HepG2 (cell line): Measurements from ENCODE around the gene TRPV4. TPM values are rescaled to one million over a fixed set of nuclear protein-coding genes. Genes with fewer than 3 reads are reported as not detected.
A peak's percentile ranks its signal among the peaks of the same experiment; 100 is the strongest.

Source experiments
- POLR2AphosphoS5 ChIP-seq: IDR thresholded peaks from 2 replicates; pipeline ENCODE4 v1.6.1; 2012; ENCODE audit warnings: low read depth, low read length
- RFX1 ChIP-seq: fragments of 450-650 bp; IDR thresholded peaks from 2 replicates; pipeline ENCODE4 v1.6.1; 2017
- ZFAT ChIP-seq: sonication (generic); formaldehyde crosslinking; conservative IDR thresholded peaks from 2 replicates; pipeline ENCODE4 v1.8.1; 2023; ENCODE audit warnings: missing genetic modification reagents, inconsistent platforms
- ZNF460 ChIP-seq: sonication (generic); formaldehyde crosslinking; IDR thresholded peaks from 2 replicates; pipeline ENCODE4 v1.5.1; 2020; ENCODE audit warnings: missing genetic modification reagents, mild to moderate bottlenecking, borderline replicate concordance
- ZNF543 ChIP-seq: sonication (generic); formaldehyde crosslinking; IDR thresholded peaks from 2 replicates; pipeline ENCODE4 v1.4.0; 2020; ENCODE audit warnings: mild to moderate bottlenecking, missing genetic modification reagents
- ZNF567 ChIP-seq: sonication (generic); formaldehyde crosslinking; IDR thresholded peaks from 2 replicates; pipeline ENCODE4 v1.8.1; 2023; ENCODE audit warnings: mild to moderate bottlenecking, missing genetic modification reagents, borderline replicate concordance
- ZNF569 ChIP-seq: sonication (generic); formaldehyde crosslinking; IDR thresholded peaks from 2 replicates; pipeline ENCODE4 v1.5.0; 2020; ENCODE audit warnings: mild to moderate bottlenecking, missing genetic modification reagents, moderate library complexity, borderline replicate concordance
- ZNF761 ChIP-seq: sonication (generic); formaldehyde crosslinking; conservative IDR thresholded peaks from 2 replicates; pipeline ENCODE4 v1.4.0; 2020; ENCODE audit warnings: mild to moderate bottlenecking, missing genetic modification reagents
- ZNF768 ChIP-seq: sonication (generic); formaldehyde crosslinking; IDR thresholded peaks from 2 replicates; pipeline ENCODE4 v1.4.0; 2020; ENCODE audit warnings: missing genetic modification reagents
- polyA plus RNA-seq, 8 experiments: library from polyadenylated mRNA; depleted of rRNA in 3 of 8; stranded (reverse) in 7 of 8; unstranded in 1 of 8; fragments of >200 nt; fragmentation: Illumina TruSeq in 4 of 8; extraction: Trizol in 4 of 8; gene quantifications; 2 replicates each; pipeline versions ENCODE4 v1.2.1 to v1.2.3, GENCODE V29; 2011 to 2016; ENCODE audit warnings: low read depth in 4 of 8, missing spikeins in 1 of 8, mixed read lengths in 1 of 8; ENCODE audit not compliant: insufficient read depth in 1 of 8
- total RNA-seq, 5 experiments: library from RNA; depleted of rRNA; stranded (reverse); fragments of >200 nt; fragmentation: Illumina TruSeq; extraction: Trizol; gene quantifications; 2 replicates each; pipeline ENCODE4 v1.2.3, GENCODE V29; 2016; ENCODE audit warnings: low read depth in 1 of 5
- TF ChIP-seq, protein P1 (sequence below): sonication (generic); formaldehyde crosslinking; IDR thresholded peaks from one replicate; pipeline ENCODE4 v1.5.1; 2020; ENCODE audit warnings: mild to moderate bottlenecking, missing genetic modification reagents; ENCODE audit errors: not compliant biosample characterization
- TF ChIP-seq, protein P2 (sequence below): sonication (generic); formaldehyde crosslinking; IDR thresholded peaks from 2 replicates; pipeline ENCODE4 v1.4.0; 2020; ENCODE audit warnings: missing genetic modification reagents
- TF ChIP-seq, protein P3 (sequence below): sonication (generic); formaldehyde crosslinking; IDR thresholded peaks from 2 replicates; pipeline ENCODE4 v1.4.0; 2020; ENCODE audit warnings: missing genetic modification reagents

TRPV4 gene
- total and polyA plus RNA-seq, 2 of the 13 experiments (the other 11 are each of a cell fraction or from before 2014, with no cell fraction given): 0.66 to 4.7 TPM

DNA sequence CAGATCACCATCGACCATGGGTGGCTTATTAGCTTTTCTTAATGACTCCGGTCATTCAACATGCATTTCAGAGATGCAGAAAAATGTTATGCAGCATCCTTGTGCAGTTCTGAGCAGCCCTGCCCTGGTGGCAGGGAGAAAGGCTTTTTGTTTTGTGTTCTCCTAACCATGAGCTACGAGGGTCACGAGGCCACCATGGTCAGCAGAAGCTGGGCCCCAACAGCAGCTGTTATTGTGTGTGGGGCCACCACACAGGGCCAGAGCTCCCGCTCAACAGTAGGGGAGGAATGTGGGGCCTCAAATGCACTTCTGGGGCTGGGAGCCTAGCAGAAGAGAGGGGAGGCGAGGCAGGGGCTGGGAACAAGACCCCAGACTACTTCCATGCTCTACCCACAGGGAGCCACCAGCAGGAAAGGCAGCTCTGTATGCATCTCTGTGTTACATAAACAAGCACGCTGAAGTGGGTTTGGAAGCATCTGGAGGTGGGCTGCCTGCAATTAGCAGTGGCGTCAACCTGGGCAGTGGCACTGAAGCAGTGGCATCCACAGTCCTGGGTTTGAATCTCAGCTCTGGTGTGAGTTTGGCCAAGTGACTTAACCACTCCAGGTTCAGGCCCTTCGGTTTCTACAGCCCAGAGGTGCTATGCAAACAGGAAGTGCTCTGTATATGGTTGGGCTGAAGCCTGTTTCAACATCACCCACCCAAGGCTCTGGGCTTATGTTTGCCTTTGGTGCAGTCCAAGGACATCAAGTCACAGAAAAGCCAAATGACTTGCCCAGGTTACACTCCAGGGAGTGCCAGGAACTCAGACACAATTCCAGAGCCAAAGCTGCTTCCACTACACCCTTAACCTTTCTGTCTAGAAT is 30.9 kb upstream of the TRPV4 start (continued):
- TF ChIP-seq, protein P1, sequence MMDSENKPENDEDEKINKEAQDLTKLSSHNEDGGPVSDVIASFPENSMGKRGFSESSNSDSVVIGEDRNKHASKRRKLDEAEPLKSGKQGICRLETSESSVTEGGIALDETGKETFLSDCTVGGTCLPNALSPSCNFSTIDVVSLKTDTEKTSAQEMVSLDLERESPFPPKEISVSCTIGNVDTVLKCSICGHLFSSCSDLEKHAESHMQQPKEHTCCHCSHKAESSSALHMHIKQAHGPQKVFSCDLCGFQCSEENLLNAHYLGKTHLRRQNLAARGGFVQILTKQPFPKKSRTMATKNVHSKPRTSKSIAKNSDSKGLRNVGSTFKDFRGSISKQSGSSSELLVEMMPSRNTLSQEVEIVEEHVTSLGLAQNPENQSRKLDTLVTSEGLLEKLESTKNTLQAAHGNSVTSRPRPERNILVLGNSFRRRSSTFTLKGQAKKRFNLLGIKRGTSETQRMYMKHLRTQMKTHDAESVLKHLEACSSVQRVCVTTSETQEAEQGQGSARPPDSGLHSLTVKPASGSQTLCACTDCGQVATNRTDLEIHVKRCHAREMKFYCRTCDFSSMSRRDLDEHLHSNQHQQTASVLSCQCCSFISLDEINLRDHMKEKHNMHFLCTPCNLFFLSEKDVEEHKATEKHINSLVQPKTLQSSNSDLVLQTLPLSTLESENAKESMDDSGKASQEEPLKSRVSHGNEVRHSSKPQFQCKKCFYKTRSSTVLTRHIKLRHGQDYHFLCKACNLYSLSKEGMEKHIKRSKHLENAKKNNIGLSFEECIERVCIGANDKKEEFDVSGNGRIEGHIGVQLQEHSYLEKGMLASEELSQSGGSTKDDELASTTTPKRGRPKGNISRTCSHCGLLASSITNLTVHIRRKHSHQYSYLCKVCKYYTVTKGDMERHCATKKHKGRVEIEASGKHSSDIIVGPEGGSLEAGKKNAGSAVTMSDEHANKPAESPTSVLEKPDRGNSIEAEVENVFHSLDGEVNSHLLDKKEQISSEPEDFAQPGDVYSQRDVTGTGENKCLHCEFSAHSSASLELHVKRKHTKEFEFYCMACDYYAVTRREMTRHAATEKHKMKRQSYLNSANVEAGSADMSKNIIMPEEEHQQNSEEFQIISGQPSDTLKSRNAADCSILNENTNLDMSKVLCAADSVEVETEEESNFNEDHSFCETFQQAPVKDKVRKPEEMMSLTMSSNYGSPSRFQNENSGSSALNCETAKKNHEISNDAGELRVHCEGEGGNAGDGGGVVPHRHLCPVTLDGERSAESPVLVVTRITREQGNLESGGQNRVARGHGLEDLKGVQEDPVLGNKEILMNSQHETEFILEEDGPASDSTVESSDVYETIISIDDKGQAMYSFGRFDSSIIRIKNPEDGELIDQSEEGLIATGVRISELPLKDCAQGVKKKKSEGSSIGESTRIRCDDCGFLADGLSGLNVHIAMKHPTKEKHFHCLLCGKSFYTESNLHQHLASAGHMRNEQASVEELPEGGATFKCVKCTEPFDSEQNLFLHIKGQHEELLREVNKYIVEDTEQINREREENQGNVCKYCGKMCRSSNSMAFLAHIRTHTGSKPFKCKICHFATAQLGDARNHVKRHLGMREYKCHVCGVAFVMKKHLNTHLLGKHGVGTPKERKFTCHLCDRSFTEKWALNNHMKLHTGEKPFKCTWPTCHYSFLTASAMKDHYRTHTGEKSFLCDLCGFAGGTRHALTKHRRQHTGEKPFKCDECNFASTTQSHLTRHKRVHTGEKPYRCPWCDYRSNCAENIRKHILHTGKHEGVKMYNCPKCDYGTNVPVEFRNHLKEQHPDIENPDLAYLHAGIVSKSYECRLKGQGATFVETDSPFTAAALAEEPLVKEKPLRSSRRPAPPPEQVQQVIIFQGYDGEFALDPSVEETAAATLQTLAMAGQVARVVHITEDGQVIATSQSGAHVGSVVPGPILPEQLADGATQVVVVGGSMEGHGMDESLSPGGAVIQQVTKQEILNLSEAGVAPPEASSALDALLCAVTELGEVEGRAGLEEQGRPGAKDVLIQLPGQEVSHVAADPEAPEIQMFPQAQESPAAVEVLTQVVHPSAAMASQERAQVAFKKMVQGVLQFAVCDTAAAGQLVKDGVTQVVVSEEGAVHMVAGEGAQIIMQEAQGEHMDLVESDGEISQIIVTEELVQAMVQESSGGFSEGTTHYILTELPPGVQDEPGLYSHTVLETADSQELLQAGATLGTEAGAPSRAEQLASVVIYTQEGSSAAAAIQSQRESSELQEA (CRISPR knock-in tag): no peak
- TF ChIP-seq RFX1 (no peak), POLR2AphosphoS5 (no peak), ZNF761 (0 out of 2 replicates have a peak, but pooled peaks have one; percentile 28), ZFAT (CRISPR knock-in tag) (no peak), ZNF460 (CRISPR knock-in tag) (no peak), ZNF567 (CRISPR knock-in tag) (no peak), ZNF543 (no peak), ZNF569 (no peak), ZNF768 (CRISPR knock-in tag) (no peak)
- TF ChIP-seq, protein P2, sequence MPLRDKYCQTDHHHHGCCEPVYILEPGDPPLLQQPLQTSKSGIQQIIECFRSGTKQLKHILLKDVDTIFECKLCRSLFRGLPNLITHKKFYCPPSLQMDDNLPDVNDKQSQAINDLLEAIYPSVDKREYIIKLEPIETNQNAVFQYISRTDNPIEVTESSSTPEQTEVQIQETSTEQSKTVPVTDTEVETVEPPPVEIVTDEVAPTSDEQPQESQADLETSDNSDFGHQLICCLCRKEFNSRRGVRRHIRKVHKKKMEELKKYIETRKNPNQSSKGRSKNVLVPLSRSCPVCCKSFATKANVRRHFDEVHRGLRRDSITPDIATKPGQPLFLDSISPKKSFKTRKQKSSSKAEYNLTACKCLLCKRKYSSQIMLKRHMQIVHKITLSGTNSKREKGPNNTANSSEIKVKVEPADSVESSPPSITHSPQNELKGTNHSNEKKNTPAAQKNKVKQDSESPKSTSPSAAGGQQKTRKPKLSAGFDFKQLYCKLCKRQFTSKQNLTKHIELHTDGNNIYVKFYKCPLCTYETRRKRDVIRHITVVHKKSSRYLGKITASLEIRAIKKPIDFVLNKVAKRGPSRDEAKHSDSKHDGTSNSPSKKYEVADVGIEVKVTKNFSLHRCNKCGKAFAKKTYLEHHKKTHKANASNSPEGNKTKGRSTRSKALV: 0 out of 2 replicates have a peak, but pooled peaks have one; percentile 53
- TF ChIP-seq, protein P3, sequence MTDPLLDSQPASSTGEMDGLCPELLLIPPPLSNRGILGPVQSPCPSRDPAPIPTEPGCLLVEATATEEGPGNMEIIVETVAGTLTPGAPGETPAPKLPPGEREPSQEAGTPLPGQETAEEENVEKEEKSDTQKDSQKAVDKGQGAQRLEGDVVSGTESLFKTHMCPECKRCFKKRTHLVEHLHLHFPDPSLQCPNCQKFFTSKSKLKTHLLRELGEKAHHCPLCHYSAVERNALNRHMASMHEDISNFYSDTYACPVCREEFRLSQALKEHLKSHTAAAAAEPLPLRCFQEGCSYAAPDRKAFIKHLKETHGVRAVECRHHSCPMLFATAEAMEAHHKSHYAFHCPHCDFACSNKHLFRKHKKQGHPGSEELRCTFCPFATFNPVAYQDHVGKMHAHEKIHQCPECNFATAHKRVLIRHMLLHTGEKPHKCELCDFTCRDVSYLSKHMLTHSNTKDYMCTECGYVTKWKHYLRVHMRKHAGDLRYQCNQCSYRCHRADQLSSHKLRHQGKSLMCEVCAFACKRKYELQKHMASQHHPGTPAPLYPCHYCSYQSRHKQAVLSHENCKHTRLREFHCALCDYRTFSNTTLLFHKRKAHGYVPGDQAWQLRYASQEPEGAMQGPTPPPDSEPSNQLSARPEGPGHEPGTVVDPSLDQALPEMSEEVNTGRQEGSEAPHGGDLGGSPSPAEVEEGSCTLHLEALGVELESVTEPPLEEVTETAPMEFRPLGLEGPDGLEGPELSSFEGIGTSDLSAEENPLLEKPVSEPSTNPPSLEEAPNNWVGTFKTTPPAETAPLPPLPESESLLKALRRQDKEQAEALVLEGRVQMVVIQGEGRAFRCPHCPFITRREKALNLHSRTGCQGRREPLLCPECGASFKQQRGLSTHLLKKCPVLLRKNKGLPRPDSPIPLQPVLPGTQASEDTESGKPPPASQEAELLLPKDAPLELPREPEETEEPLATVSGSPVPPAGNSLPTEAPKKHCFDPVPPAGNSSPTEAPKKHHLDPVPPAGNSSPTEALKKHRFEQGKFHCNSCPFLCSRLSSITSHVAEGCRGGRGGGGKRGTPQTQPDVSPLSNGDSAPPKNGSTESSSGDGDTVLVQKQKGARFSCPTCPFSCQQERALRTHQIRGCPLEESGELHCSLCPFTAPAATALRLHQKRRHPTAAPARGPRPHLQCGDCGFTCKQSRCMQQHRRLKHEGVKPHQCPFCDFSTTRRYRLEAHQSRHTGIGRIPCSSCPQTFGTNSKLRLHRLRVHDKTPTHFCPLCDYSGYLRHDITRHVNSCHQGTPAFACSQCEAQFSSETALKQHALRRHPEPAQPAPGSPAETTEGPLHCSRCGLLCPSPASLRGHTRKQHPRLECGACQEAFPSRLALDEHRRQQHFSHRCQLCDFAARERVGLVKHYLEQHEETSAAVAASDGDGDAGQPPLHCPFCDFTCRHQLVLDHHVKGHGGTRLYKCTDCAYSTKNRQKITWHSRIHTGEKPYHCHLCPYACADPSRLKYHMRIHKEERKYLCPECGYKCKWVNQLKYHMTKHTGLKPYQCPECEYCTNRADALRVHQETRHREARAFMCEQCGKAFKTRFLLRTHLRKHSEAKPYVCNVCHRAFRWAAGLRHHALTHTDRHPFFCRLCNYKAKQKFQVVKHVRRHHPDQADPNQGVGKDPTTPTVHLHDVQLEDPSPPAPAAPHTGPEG: 0 out of 2 replicates have a peak, but pooled peaks have one; percentile 2
